Lung (tissue), 12 donors: ENCODE measurements around the gene METTL8. TPM values are rescaled to one million over a fixed set of nuclear protein-coding genes. Genes with fewer than 3 reads are reported as not detected.

ENCODE experiments used
- ATAC-seq: fragments of 200-7000 bp; cut with Tn5 transposase; one replicate; pipeline ENCODE4 v1.9.1; 2020; ENCODE audit warnings: moderate number of reproducible peaks; ENCODE audit not compliant: insufficient read depth, low FRiP score
- DNase-seq, 3 donors: peaks; one replicate each; pipeline ENCODE4 v3.0.0-alpha.2; 2013 to 2017
- H3K27ac ChIP-seq, 2 donors: one replicate each; pipeline ENCODE4 v1.5.1; 2013; ENCODE audit warnings: mild to moderate bottlenecking in 2 of 2, moderate library complexity in 2 of 2, control low read depth in 1 of 2, inconsistent platforms in 1 of 2, low read depth in 1 of 2, low read length in 1 of 2
- H3K27me3 ChIP-seq, 3 donors: one replicate each; pipeline ENCODE4 v1.5.1; 2013; ENCODE audit warnings: low read length in 2 of 3; ENCODE audit not compliant: control insufficient read depth in 3 of 3, insufficient read depth in 3 of 3
- H3K36me3 ChIP-seq, 4 donors: one replicate each; pipeline ENCODE4 v1.5.1; 2013; ENCODE audit warnings: low read length in 4 of 4, mild to moderate bottlenecking in 1 of 4, moderate library complexity in 1 of 4; ENCODE audit not compliant: control insufficient read depth in 4 of 4, insufficient read depth in 4 of 4
- H3K4me1 ChIP-seq, 5 donors: one replicate each; pipeline ENCODE4 v1.5.1; 2013; ENCODE audit warnings: low read length in 5 of 5, mild to moderate bottlenecking in 2 of 5, moderate library complexity in 1 of 5; ENCODE audit not compliant: control insufficient read depth in 5 of 5, insufficient read depth in 5 of 5
- H3K4me3 ChIP-seq: one replicate; pipeline ENCODE4 v1.5.1; 2013; ENCODE audit warnings: mild to moderate bottlenecking, control low read depth, moderate library complexity
- H3K9ac ChIP-seq, 2 donors: one replicate each; pipeline ENCODE4 v1.5.1; 2013; ENCODE audit warnings: low read length in 2 of 2, control low read depth in 1 of 2; ENCODE audit not compliant: insufficient read depth in 1 of 2
- H3K9me3 ChIP-seq, 4 donors: one replicate each; pipeline ENCODE4 v1.5.1; 2013; ENCODE audit warnings: low read length in 3 of 4, mild to moderate bottlenecking in 1 of 4, moderate library complexity in 1 of 4; ENCODE audit not compliant: control insufficient read depth in 4 of 4, insufficient read depth in 3 of 4
- WGBS, 2 donors: extraction: QIAGEN DNeasy Blood & Tissue Kit; methylation state at CpG; one replicate each; pipeline ENCODE4 v1.1.7; 2013; 5-methylcytosine and 5-hydroxymethylcytosine counted together
- polyA plus RNA-seq, 2 donors: library from polyadenylated mRNA; stranded (reverse); fragments of 200-250 nt; gene quantifications; one replicate each; pipeline ENCODE4 v1.2.1, GENCODE V29; 2013
- total RNA-seq, 2 donors: library from RNA; depleted of rRNA in 1 of 2; stranded (reverse); fragments of >200 nt in 1 of 2; gene quantifications; one replicate each; pipeline ENCODE4 v1.2.1, GENCODE V29; 2014 to 2021
- TF ChIP-seq, protein P1 (sequence below): IDR thresholded peaks from 2 replicates; pipeline ENCODE4 v1.5.1; 2012; ENCODE audit warnings: mild to moderate bottlenecking; ENCODE audit errors: control extremely low read depth, extremely low read depth
- donor health status: control.
- donor health status: control.
- donor health status: Bipolar disorder and iron deficiency.
- donor health status: healthy.
- donor health status: DM: yes; HTN: yes; CAD: no.

Gene METTL8
- total and polyA plus RNA-seq, 4 donors: 4.9 to 9.3 (median 8.5) TPM

DNA sequence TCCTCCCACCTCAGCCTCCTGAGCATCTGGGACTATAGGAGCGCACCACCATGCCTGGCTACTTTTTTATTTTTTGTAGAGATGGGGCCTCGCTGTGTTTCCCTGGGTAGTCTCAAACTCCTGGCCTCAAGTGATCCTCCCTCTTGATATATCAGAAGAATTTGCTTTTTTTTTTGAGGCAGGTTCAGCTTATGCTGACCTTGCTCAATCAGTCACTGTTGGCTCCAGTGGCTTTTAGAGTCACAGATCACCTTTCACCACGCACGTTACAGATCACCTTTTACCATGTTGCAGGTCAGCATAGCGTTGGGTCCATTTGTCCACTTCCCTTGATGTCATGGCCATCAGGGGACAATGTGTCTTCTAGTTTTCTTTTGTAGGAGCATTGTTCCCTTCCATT is 36.3 kb upstream of the METTL8 start:
- TF ChIP-seq, protein P1, sequence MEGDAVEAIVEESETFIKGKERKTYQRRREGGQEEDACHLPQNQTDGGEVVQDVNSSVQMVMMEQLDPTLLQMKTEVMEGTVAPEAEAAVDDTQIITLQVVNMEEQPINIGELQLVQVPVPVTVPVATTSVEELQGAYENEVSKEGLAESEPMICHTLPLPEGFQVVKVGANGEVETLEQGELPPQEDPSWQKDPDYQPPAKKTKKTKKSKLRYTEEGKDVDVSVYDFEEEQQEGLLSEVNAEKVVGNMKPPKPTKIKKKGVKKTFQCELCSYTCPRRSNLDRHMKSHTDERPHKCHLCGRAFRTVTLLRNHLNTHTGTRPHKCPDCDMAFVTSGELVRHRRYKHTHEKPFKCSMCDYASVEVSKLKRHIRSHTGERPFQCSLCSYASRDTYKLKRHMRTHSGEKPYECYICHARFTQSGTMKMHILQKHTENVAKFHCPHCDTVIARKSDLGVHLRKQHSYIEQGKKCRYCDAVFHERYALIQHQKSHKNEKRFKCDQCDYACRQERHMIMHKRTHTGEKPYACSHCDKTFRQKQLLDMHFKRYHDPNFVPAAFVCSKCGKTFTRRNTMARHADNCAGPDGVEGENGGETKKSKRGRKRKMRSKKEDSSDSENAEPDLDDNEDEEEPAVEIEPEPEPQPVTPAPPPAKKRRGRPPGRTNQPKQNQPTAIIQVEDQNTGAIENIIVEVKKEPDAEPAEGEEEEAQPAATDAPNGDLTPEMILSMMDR: no peak
- Histone ChIP-seq H3K4me3 (no peak overlapping the region), H3K9me3 (no peaks in the 10 kb centered on the region), H3K4me1 (no peaks in the 10 kb centered on the region), H3K36me3 (peaks cover 8 to 18% (median 15%) of the 10 kb centered on the region in 4 donors), H3K27ac (no peak overlapping the region), H3K27me3 (no peaks in the 10 kb centered on the region), H3K9ac (no peak overlapping the region)
- 88 to 97% methylated on average over 5 of the region's 5 CpGs for WGBS, 2 donors
- no peak for DNase-seq
- no peak for ATAC-seq

DNA sequence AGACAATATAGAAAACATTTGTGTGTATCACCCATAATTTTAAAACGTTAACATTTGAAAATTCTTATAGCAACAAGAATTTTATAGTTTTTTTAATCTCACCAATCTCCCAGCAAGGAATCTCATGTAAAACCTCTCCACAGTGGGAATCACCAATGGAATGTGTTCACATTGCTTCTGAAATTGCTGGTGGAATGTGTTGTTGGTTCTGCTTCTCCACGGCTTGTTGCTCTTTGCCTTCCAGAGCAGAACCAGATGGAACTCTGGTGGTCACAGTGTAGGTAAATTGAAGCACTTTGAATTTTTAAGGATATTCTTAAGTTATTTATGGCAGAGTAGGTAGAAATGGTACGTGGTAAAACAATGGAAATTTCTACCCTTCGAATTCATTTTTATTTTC is 35.4 kb upstream of the METTL8 start:
- H3K27ac ChIP-seq: no peak overlapping the region
- H3K4me3 ChIP-seq: no peak overlapping the region
- ATAC-seq (no peak), DNase-seq (no peak)
- no peak overlapping the region for H3K9ac ChIP-seq
- peaks cover 8 to 14% (median 11%) of the 10 kb centered on the region in 4 donors for H3K36me3 ChIP-seq
- no peaks in the 10 kb centered on the region for H3K4me1 ChIP-seq
- no peaks in the 10 kb centered on the region for H3K9me3 ChIP-seq
- 91 to 97% methylated on average over 4 of the region's 4 CpGs for WGBS, 2 donors
- H3K27me3 ChIP-seq: no peaks in the 10 kb centered on the region
- TF ChIP-seq, protein P1: no peak

GRCh38 chr2:171460537-171460936 is 26.7 kb upstream of the METTL8 start:
- Histone ChIP-seq H3K9ac (no peak overlapping the region), H3K4me1 (no peaks in the 10 kb centered on the region), H3K9me3 (no peaks in the 10 kb centered on the region), H3K36me3 (peaks cover 1 to 13% (median 6%) of the 10 kb centered on the region in 4 donors), H3K4me3 (no peak overlapping the region), H3K27me3 (no peaks in the 10 kb centered on the region), H3K27ac (no peak overlapping the region)
- ATAC-seq (no peak), DNase-seq (no peak)
- WGBS, 2 donors: 100% methylated on average over 1 of the region's 1 CpG
- TF ChIP-seq, protein P1: no peak

DNA sequence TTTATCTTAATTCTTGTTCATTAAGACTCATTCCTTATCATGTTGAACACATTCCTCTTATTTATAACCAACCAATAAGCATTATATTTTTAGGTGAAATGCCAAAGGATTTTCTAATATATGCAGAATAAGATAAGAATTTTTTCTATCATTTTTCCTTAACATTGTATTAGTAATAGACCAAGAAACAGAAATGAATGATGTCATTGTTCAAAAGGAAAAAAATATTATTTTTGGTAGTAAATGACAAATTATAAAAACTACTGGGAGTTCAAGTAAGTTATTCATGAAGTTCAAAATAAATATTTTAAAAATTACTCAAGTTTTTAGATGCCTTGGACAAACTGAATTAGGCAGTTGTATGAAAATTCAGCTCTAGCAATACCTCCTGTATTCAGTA is 25.7 kb upstream of the METTL8 start:
- TF ChIP-seq, protein P1: no peak

More for the DNA sequence above, 25.7 kb upstream of the METTL8 start:
- no peak overlapping the region for H3K27ac ChIP-seq
- H3K9me3 ChIP-seq: no peaks in the 10 kb centered on the region
- H3K4me3 ChIP-seq: no peak overlapping the region
- H3K9ac ChIP-seq: no peak overlapping the region
- no peaks in the 10 kb centered on the region for H3K27me3 ChIP-seq
- DNase-seq (no peak), ATAC-seq (no peak)
- H3K36me3 ChIP-seq: peaks cover 1 to 17% (median 10%) of the 10 kb centered on the region in 4 donors
- H3K4me1 ChIP-seq: no peaks in the 10 kb centered on the region
